Measurements from ENCODE around the gene NKAIN1. TPM values are rescaled to one million over a fixed set of nuclear protein-coding genes. Genes with fewer than 3 reads are reported as not detected.

The NKAIN1 gene
- total and polyA plus RNA-seq, 2 experiments from 2014 or later: 14.7 to 56.7 TPM

- H3K4me3 Mint-ChIP-seq: no peak overlapping the region
- H3K4me1 Mint-ChIP-seq: peaks cover 13% of the 10 kb centered on the region; the same call in 2 of the 3 replicates
- Histone ChIP-seq H3K36me3 (ENCODE audit: insufficient read depth) (no peaks in the 10 kb centered on the region), H4K20me1 (replicated peaks; ENCODE audit: insufficient read depth) (no peaks in the 10 kb centered on the region), H3K27ac (ENCODE audit: low read depth) (no peak overlapping the region), H2AFZ (no peak overlapping the region), H3K27me3 (ENCODE audit: insufficient read depth) (no peaks in the 10 kb centered on the region), H3F3A (replicated peaks; ENCODE audit: low read depth) (peaks cover 5% of the 10 kb centered on the region; the same call in 1 of the 2 replicates), H3K9me2 (ENCODE audit: insufficient read depth) (no peaks in the 10 kb centered on the region), H3K4me2 (no peak overlapping the region), H3K4me3 (no peak overlapping the region), H3K79me2 (replicated peaks; ENCODE audit: insufficient read depth) (no peaks in the 10 kb centered on the region), H3K4me1 (ENCODE audit: insufficient read depth) (peaks cover 7% of the 10 kb centered on the region)
- 0 out of 3 replicates have a peak, but pooled peaks cover 12% of the 10 kb centered on the region for H3K36me3 Mint-ChIP-seq (ENCODE audit: low read depth)
- no peak overlapping the region for H3K27ac Mint-ChIP-seq
- DNase-seq (ENCODE audit: low spot score): no peak
- no peak for ATAC-seq
- H3K9me3 Mint-ChIP-seq: peaks cover 10% of the 10 kb centered on the region; the same call in 2 of the 3 replicates
- TF ChIP-seq CREB1 (CRISPR knock-in tag; IDR thresholded peaks at IDR 0.05; ENCODE audit: low read depth): no peak
- TF ChIP-seq EZH2phosphoT487 (IDR thresholded peaks at IDR 0.05; ENCODE audit: unreplicated experiment): no peak
- TF ChIP-seq REST (IDR thresholded peaks at IDR 0.05; ENCODE audit: unreplicated experiment): no peak
- TF ChIP-seq ZNF114 (CRISPR knock-in tag; IDR thresholded peaks at IDR 0.05): no peak
- TF ChIP-seq ZNF462 (CRISPR knock-in tag; IDR thresholded peaks at IDR 0.05): no peak
- TF ChIP-seq NANOG (IDR thresholded peaks at IDR 0.05; ENCODE audit: borderline replicate concordance): no peak
- TF ChIP-seq EZH2 (IDR thresholded peaks at IDR 0.05; ENCODE audit: low read depth, unreplicated experiment): no peak
- no peak for TF ChIP-seq CTCF (conservative IDR thresholded peaks at IDR 0.05; ENCODE audit: low read depth in 2 of 2)
- no peak for TF ChIP-seq JUNB (IDR thresholded peaks at IDR 0.05; ENCODE audit: unreplicated experiment)
- TF ChIP-seq, protein P1, sequence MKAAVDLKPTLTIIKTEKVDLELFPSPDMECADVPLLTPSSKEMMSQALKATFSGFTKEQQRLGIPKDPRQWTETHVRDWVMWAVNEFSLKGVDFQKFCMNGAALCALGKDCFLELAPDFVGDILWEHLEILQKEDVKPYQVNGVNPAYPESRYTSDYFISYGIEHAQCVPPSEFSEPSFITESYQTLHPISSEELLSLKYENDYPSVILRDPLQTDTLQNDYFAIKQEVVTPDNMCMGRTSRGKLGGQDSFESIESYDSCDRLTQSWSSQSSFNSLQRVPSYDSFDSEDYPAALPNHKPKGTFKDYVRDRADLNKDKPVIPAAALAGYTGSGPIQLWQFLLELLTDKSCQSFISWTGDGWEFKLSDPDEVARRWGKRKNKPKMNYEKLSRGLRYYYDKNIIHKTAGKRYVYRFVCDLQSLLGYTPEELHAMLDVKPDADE (IDR thresholded peaks at IDR 0.05): no peak
- TF ChIP-seq STAT1 (IDR thresholded peaks at IDR 0.05; ENCODE audit: unreplicated experiment): no peak
- no peak for TF ChIP-seq ZNF331 (CRISPR knock-in tag; IDR thresholded peaks at IDR 0.05; ENCODE audit: low read depth)
- no peak for TF ChIP-seq POLR2AphosphoS5 (IDR thresholded peaks at IDR 0.05; ENCODE audit: low read depth)
- H3K27me3 Mint-ChIP-seq (ENCODE audit: insufficient read depth, low read depth, poor library complexity): peaks cover 9% of the 10 kb centered on the region
Measured at GRCh38 chr1:31151402-31151801, 88.3 kb downstream of the NKAIN1 start.

All from GM23338 (cell line).